Activated T-cell treated with anti-CD3 and anti-CD28 coated beads, Interleukin-2, amount 50 U/mL, for 72 hours (primary cell): ENCODE results near the gene EMC8. TPM values are rescaled to one million over a fixed set of nuclear protein-coding genes. Genes with fewer than 3 reads are reported as not detected.
"Not testable (repeated sequence)": the region's sequence is repeated elsewhere in the genome, so short reads cannot be mapped to it uniquely, and the experiment has no call there.

Experiments used
- ATAC-seq, 2 donors: fragments of 150-1000 bp; cut with Tn5 transposase; replicated peaks in 1 of 2; 2 replicates each; pipeline ENCODE4 v1.10.0; 2021; ENCODE audit warnings: moderate library complexity in 2 of 2, mild to moderate bottlenecking in 1 of 2
- DNase-seq, 2 donors: peaks; one replicate each; pipeline ENCODE4 v3.0.0; 2021 to 2022; ENCODE audit warnings: mixed read lengths in 1 of 2
- H3K27ac Mint-ChIP-seq: one replicate; pipeline ENCODE4 v1.8.0; 2022; ENCODE audit warnings: mild to moderate bottlenecking, moderate library complexity, mixed read lengths
- H3K27me3 Mint-ChIP-seq: one replicate; pipeline ENCODE4 v1.8.0; 2022; ENCODE audit warnings: low read depth, mixed read lengths
- H3K36me3 Mint-ChIP-seq, 2 donors: one replicate each; pipeline ENCODE4 v1.8.0; 2022; ENCODE audit warnings: mixed read lengths in 2 of 2, mild to moderate bottlenecking in 1 of 2; ENCODE audit not compliant: insufficient read depth in 2 of 2
- H3K4me1 Mint-ChIP-seq: one replicate; pipeline ENCODE4 v1.8.0; 2022; ENCODE audit warnings: low read depth, mixed read lengths
- H3K4me3 Mint-ChIP-seq, 2 donors: one replicate each; pipeline ENCODE4 v1.8.0; 2022; ENCODE audit warnings: mild to moderate bottlenecking in 2 of 2, mixed read lengths in 2 of 2, moderate library complexity in 2 of 2
- H3K9me3 Mint-ChIP-seq, 2 donors: one replicate each; pipeline ENCODE4 v1.8.0; 2022; ENCODE audit warnings: mixed read lengths in 2 of 2
- total RNA-seq, 2 donors: library from RNA; stranded (reverse); gene quantifications; one replicate each; pipeline ENCODE4 v1.2.3, GENCODE V29; 2022

The EMC8 gene
- total RNA-seq, 2 donors from 2014 or later = 26.5 to 32.8 TPM

DNA sequence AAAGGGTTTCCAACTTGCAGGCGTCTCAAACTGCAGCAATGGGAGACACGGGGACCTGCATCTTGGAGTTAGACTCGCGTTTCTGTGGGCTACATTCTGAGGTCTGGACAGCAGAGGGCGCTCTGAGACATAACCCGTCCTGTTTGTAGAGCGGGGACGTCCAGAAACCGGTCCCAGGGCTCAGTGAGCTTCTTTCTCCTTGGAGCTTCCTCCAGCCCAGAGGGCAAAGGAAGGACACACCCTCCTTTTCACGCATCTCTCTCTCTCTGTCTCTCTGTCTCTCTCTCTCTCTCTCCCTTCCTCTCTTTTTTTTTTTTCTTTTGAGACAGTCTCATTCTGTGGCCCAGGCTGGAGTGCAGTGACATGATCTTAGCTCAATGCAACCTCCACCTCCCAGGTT is 19.9 kb upstream of the EMC8 start:
- no peaks in the 10 kb centered on the region for H3K9me3 Mint-ChIP-seq
- H3K36me3 Mint-ChIP-seq = no peaks in the 10 kb centered on the region
- DNase-seq (peak; percentile 85 to 86), ATAC-seq (peak; percentile 74 to 77)
- H3K4me1 Mint-ChIP-seq = peaks cover 12% of the 10 kb centered on the region
- H3K4me3 Mint-ChIP-seq = no peak overlapping the region
- H3K27me3 Mint-ChIP-seq = peaks cover 8% of the 10 kb centered on the region
- no peak overlapping the region for H3K27ac Mint-ChIP-seq

- not testable (repeated sequence) for H3K27ac Mint-ChIP-seq, H3K36me3 Mint-ChIP-seq, H3K9me3 Mint-ChIP-seq, H3K4me3 Mint-ChIP-seq, ATAC-seq, DNase-seq
- Mint-ChIP-seq H3K27me3 (peaks cover 18% of the 10 kb centered on the region), H3K4me1 (peaks cover 12% of the 10 kb centered on the region)
Observed at GRCh38 chr16:85817195-85817594, 17.9 kb upstream of the EMC8 start.

DNA sequence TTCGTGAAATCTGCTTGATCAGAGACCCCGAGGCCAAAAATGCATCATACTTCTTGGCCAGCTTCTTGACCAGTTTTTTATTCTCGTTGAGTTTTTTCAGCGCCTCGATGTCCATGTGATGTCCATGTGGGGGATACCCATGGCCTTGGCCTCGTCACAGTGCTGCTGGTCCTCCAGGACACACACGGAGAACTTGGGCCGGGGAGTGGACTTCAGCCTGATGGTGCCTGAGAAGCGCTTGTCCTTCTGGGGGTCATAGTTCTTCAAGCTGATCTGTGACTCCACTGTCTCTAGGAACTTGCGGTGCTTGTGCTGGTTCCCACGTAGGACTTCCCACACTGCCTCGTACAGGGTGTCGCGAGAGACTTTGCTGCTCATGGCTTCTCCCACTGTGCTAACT is 16.8 kb upstream of the EMC8 start:
- Mint-ChIP-seq H3K4me3 (no peak overlapping the region), H3K9me3 (no peaks in the 10 kb centered on the region), H3K27me3 (peaks cover 28% of the 10 kb centered on the region), H3K27ac (no peak overlapping the region), H3K4me1 (peaks cover 6% of the 10 kb centered on the region), H3K36me3 (no peaks in the 10 kb centered on the region)
- DNase-seq = no peak
- no peak for ATAC-seq

GRCh38 chr16:85812811-85813700 is 13.7 kb upstream of the EMC8 start:
- ATAC-seq = no peak

GRCh38 chr16:85812031-85812807 is 12.9 kb upstream of the EMC8 start:
- Mint-ChIP-seq H3K27me3 (peaks cover 23% of the 10 kb centered on the region), H3K4me1 (no peaks in the 10 kb centered on the region), H3K4me3 (no peak overlapping the region), H3K36me3 (no peaks in the 10 kb centered on the region), H3K9me3 (no peaks in the 10 kb centered on the region), H3K27ac (no peak overlapping the region)
- no peak for DNase-seq
- ATAC-seq = peak in 1 of 2 donors; percentile 18

More at GRCh38 chr16:85812811-85813700, 13.7 kb upstream of the EMC8 start:
- Mint-ChIP-seq H3K9me3 (no peaks in the 10 kb centered on the region), H3K4me3 (no peak overlapping the region), H3K27me3 (peaks cover 23% of the 10 kb centered on the region), H3K36me3 (no peaks in the 10 kb centered on the region), H3K4me1 (no peaks in the 10 kb centered on the region), H3K27ac (no peak overlapping the region)
- no peak for DNase-seq

GRCh38 chr16:85810742-85811115 is 11.4 kb upstream of the EMC8 start:
- DNase-seq (no peak), ATAC-seq (no peak)
- H3K27me3 Mint-ChIP-seq = peaks cover 23% of the 10 kb centered on the region
- no peaks in the 10 kb centered on the region for H3K9me3 Mint-ChIP-seq
- no peak overlapping the region for H3K27ac Mint-ChIP-seq
- peaks cover 5 to 9% of the 10 kb centered on the region in 2 donors for H3K36me3 Mint-ChIP-seq
- no peak overlapping the region for H3K4me3 Mint-ChIP-seq
- H3K4me1 Mint-ChIP-seq = no peaks in the 10 kb centered on the region

GRCh38 chr16:85810097-85810741 is 10.9 kb upstream of the EMC8 start:
- DNase-seq = no peak
- ATAC-seq = no peak
- peaks cover 8 to 14% of the 10 kb centered on the region in 2 donors for H3K36me3 Mint-ChIP-seq
- peaks cover 4% of the 10 kb centered on the region for H3K4me1 Mint-ChIP-seq
- no peak overlapping the region for H3K4me3 Mint-ChIP-seq
- peaks cover 23% of the 10 kb centered on the region for H3K27me3 Mint-ChIP-seq
- no peak overlapping the region for H3K27ac Mint-ChIP-seq
- H3K9me3 Mint-ChIP-seq = no peaks in the 10 kb centered on the region

DNA sequence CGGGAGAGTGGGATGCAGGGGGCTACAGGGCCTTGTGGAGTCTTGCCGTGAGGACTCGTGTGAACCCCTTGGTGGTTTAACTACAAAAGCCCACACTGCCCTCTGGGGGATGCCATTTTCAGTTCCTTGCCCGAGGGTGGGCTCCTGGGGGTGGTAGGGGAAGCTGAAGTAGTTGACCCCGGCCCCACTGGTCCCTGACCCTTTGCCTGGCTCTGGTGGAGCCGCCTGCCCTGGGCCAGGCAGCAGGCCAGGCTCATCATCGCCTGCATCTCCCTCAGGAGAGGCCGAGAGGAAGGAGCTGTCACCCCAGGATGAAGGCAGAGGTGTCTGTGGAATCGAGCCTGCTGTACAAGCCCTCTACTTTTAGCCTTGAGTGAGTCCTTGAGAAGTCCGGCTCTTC is 10.3 kb upstream of the EMC8 start:
- no peak for ATAC-seq
- Mint-ChIP-seq H3K4me1 (peaks cover 4% of the 10 kb centered on the region), H3K27ac (no peak overlapping the region), H3K27me3 (peaks cover 23% of the 10 kb centered on the region), H3K4me3 (no peak overlapping the region), H3K36me3 (peaks cover 9 to 18% of the 10 kb centered on the region in 2 donors), H3K9me3 (no peaks in the 10 kb centered on the region)
- no peak for DNase-seq

GRCh38 chr16:85808926-85809325 is 9.6 kb upstream of the EMC8 start:
- H3K27me3 Mint-ChIP-seq = peaks cover 23% of the 10 kb centered on the region
- no peak overlapping the region for H3K4me3 Mint-ChIP-seq
- H3K4me1 Mint-ChIP-seq = peaks cover 6% of the 10 kb centered on the region
- H3K27ac Mint-ChIP-seq = no peak overlapping the region
- no peaks in the 10 kb centered on the region for H3K9me3 Mint-ChIP-seq
- no peak for DNase-seq
- H3K36me3 Mint-ChIP-seq = peaks cover 11 to 23% of the 10 kb centered on the region in 2 donors
- no peak for ATAC-seq

GRCh38 chr16:85808104-85808503 is 8.8 kb upstream of the EMC8 start:
- not testable (repeated sequence) for H3K4me3 Mint-ChIP-seq, DNase-seq, H3K9me3 Mint-ChIP-seq, H3K27ac Mint-ChIP-seq, ATAC-seq
- H3K27me3 Mint-ChIP-seq = peaks cover 22% of the 10 kb centered on the region
- H3K4me1 Mint-ChIP-seq = peaks cover 13% of the 10 kb centered on the region
- H3K36me3 Mint-ChIP-seq = peaks cover 15 to 27% of the 10 kb centered on the region in 2 donors

DNA sequence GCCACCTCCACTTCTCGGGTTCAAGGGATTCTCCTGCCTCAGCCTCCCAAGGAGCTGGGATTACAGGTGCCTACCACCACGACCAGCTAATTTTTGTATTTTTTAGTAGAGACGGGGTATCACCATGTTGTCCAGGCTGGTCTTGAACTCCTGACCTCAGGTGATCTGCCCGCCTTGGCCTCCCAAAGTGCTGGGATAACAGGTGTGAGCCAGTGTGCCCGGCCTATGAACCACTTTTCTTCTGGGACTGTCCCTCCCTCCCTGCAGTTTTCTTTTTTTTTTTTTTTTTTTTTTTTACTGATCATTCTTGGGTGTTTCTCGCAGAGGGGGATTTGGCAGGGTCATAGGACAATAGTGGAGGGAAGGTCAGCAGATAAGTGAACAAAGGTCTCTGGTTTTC is 8.0 kb upstream of the EMC8 start:
- H3K27ac Mint-ChIP-seq, DNase-seq, H3K4me3 Mint-ChIP-seq, ATAC-seq, H3K9me3 Mint-ChIP-seq: not testable (repeated sequence)
- Mint-ChIP-seq H3K4me1 (peaks cover 18% of the 10 kb centered on the region), H3K27me3 (peaks cover 14% of the 10 kb centered on the region), H3K36me3 (peaks cover 16 to 32% of the 10 kb centered on the region in 2 donors)

DNA sequence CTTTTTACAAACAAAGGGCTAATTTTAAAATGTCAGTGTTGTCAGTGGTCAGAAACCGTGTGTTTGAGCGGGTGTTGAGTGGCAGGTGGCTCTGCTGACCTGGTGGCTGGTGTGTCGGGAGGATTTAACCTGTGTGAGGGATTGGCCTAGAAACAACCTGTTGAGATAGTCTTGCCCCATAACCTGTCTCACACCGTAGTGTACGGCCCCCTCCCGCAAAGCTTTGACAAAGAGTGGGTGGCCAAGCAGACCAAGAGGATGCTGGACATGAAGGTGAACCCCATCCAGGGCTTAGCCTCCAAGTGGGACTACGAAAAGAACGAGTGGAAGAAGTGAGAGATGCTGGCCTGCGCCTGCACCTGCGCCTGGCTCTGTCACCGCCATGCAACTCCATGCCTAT is 7.2 kb upstream of the EMC8 start:
- Mint-ChIP-seq H3K4me3 (no peak overlapping the region), H3K4me1 (peaks cover 23% of the 10 kb centered on the region), H3K27me3 (peaks cover 6% of the 10 kb centered on the region), H3K27ac (no peak overlapping the region), H3K36me3 (peaks cover 23 to 40% of the 10 kb centered on the region in 2 donors), H3K9me3 (no peaks in the 10 kb centered on the region)
- ATAC-seq = no peak
- no peak for DNase-seq
